ENCODE data around the gene ZCCHC14.
A peak's percentile ranks its signal among the peaks of the same experiment; 100 is the strongest.
"Not testable (repeated sequence)": the region's sequence is repeated elsewhere in the genome, so short reads cannot be mapped to it uniquely, and the experiment has no call there.

The ZCCHC14 gene

DNA sequence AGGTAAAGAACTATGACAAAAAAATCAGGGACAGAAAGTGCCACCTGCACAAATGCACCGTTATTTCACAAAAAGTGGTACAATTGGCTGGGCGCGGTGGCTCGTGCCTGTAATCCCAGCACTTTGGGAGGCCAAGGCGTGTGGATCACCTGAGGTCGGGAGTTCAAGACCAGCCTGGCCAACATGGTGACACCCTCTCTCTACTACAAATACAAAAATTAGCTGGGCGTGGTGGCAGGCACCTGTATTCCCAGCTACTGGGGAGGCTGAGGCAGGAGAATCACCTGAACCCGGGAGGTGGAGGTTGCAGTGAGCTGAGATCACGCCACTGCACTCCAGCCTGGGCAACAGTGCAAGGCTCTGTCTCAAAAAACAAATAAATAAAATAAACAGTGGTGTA, 102.9 kb downstream of the ZCCHC14 start:
- not testable (repeated sequence) for H3K9ac ChIP-seq (ENCODE audit: low read length); H3K27ac ChIP-seq (ENCODE audit: low read length)
- peaks cover 20% of the 10 kb centered on the region for H3K4me1 ChIP-seq (ENCODE audit: control insufficient read depth, low read depth, low read length)

DNA sequence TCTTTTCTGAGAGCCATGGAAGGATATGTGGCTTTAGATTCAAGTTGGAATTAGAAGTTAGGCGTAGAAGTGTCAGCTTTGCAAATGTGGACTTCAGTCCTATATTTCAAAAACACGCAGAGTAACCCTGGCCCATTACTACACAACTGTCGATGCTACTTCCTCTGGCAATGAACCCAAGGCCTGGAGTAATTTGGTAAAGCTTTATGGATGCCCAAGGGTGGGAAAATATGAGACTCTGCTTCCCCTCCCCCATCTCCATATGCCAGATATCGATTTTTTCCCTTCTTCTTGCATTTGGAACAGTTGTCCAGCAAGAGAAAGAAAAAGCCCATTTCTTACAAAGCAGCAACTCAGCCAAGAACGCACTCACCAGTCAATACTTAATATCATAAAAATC, 103.6 kb downstream of the ZCCHC14 start:
- no peaks in the 10 kb centered on the region for H3K36me3 ChIP-seq (ENCODE audit: control insufficient read depth, low read depth, low read length)
- H3K27me3 ChIP-seq (ENCODE audit: control insufficient read depth, insufficient read depth, low read length) = peaks cover 8% of the 10 kb centered on the region
- H3K4me3 ChIP-seq (ENCODE audit: low read length) = no peak overlapping the region
- H3K9ac ChIP-seq (ENCODE audit: low read length) = no peak overlapping the region
- H3K27ac ChIP-seq (ENCODE audit: low read length) = no peak overlapping the region
- H3K4me1 ChIP-seq (ENCODE audit: control insufficient read depth, low read depth, low read length) = peaks cover 20% of the 10 kb centered on the region
- no peaks in the 10 kb centered on the region for H3K9me3 ChIP-seq (ENCODE audit: control insufficient read depth, low read depth, low read length)

More for the DNA sequence above, 102.9 kb downstream of the ZCCHC14 start:
- H3K36me3 ChIP-seq (ENCODE audit: control insufficient read depth, low read depth, low read length); H3K27me3 ChIP-seq (ENCODE audit: control insufficient read depth, insufficient read depth, low read length); H3K4me3 ChIP-seq (ENCODE audit: low read length); H3K9me3 ChIP-seq (ENCODE audit: control insufficient read depth, low read depth, low read length): not testable (repeated sequence)

- no peaks in the 10 kb centered on the region for H3K9me3 ChIP-seq (ENCODE audit: control insufficient read depth, low read depth, low read length)
- peaks cover 5% of the 10 kb centered on the region for H3K27me3 ChIP-seq (ENCODE audit: control insufficient read depth, insufficient read depth, low read length)
- peak overlapping the region; percentile 78 for H3K27ac ChIP-seq (ENCODE audit: low read length)
- H3K9ac ChIP-seq (ENCODE audit: low read length) = peak overlapping the region; percentile 16
- H3K36me3 ChIP-seq (ENCODE audit: control insufficient read depth, low read depth, low read length) = no peaks in the 10 kb centered on the region
- H3K4me1 ChIP-seq (ENCODE audit: control insufficient read depth, low read depth, low read length) = peaks cover 18% of the 10 kb centered on the region
- peak overlapping the region; percentile 40 for H3K4me3 ChIP-seq (ENCODE audit: low read length)
Observed at GRCh38 chr16:87388818-87389134, 104.0 kb downstream of the ZCCHC14 start.

DNA sequence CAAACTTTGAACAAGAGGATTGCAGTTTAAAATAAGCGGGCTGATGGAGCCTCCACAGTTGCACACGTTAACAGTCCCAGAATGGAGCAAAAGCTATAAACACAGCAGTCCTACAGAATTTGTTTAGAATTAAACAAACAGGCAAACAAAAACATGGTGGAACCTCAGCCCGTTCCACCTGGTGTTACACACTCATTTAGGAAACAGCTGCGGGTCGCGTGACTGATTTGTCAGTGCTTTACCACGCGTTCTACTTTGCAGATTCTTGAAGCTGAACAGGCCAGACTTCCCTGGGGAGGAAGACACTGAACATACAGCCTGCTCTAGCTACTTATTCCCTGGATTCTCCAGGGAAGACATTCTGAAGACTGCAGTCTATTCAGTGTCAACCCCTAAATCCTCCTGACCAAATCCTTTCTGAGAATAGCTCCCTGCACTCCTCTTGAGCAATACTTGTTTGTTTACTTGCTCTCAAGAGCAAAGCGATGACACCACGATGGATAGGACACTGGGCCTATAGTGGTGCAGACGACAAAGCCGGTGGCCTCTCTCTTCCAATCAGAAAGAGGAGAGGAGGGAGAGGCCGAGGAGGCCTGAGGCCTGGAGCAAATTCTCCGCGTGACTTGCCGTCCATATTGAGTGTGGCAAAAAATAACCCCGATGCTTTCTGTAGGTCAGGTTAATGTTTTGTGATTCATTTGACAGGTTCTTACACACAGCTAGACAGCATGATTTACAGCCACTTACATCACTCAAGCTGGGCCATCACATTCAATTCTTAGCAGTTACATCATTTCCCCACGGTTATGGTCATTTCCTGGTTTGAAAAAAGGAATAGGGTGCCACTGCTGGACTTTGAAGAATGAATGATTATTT, 104.6 kb downstream of the ZCCHC14 start:
- Histone ChIP-seq H3K9me3 (ENCODE audit: control insufficient read depth, low read depth, low read length) (no peaks in the 10 kb centered on the region), H3K9ac (ENCODE audit: low read length) (peak overlapping the region; percentile 36), H3K4me1 (ENCODE audit: control insufficient read depth, low read depth, low read length) (peaks cover 12% of the 10 kb centered on the region), H3K4me3 (ENCODE audit: low read length) (peak overlapping the region; percentile 40), H3K36me3 (ENCODE audit: control insufficient read depth, low read depth, low read length) (no peaks in the 10 kb centered on the region), H3K27me3 (ENCODE audit: control insufficient read depth, insufficient read depth, low read length) (no peaks in the 10 kb centered on the region), H3K27ac (ENCODE audit: low read length) (peak overlapping the region; percentile 78)

DNA sequence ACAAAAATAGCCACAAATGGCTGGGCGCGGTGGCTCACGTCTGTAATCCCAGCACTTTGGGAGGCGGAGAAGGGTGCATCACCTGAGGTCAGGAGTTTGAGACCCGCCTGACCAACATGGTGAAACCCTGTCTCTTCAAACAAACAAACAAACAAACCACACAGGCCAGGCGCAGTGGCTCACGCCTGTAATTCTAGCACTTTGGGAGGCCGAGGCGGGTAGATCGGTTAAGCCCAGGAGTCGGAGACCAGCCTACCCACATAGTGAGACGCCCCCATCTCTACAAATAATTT, 108.0 kb downstream of the ZCCHC14 start:
- peak overlapping the region; percentile 81 for H3K4me3 ChIP-seq (ENCODE audit: low read length)
- H3K27ac ChIP-seq (ENCODE audit: low read length); H3K27me3 ChIP-seq (ENCODE audit: control insufficient read depth, insufficient read depth, low read length); H3K36me3 ChIP-seq (ENCODE audit: control insufficient read depth, low read depth, low read length); H3K9me3 ChIP-seq (ENCODE audit: control insufficient read depth, low read depth, low read length): not testable (repeated sequence)
- H3K4me1 ChIP-seq (ENCODE audit: control insufficient read depth, low read depth, low read length) = peaks cover 11% of the 10 kb centered on the region
- H3K9ac ChIP-seq (ENCODE audit: low read length) = peak overlapping the region; percentile 77

- Histone ChIP-seq H3K27ac (ENCODE audit: low read length) (no peak overlapping the region), H3K9ac (ENCODE audit: low read length) (peak overlapping the region; percentile 77), H3K9me3 (ENCODE audit: control insufficient read depth, low read depth, low read length) (no peaks in the 10 kb centered on the region), H3K4me3 (ENCODE audit: low read length) (peak overlapping the region; percentile 81), H3K27me3 (ENCODE audit: control insufficient read depth, insufficient read depth, low read length) (no peaks in the 10 kb centered on the region), H3K36me3 (ENCODE audit: control insufficient read depth, low read depth, low read length) (no peaks in the 10 kb centered on the region), H3K4me1 (ENCODE audit: control insufficient read depth, low read depth, low read length) (peaks cover 11% of the 10 kb centered on the region)
Observed at GRCh38 chr16:87384162-87384874, 108.5 kb downstream of the ZCCHC14 start.

DNA sequence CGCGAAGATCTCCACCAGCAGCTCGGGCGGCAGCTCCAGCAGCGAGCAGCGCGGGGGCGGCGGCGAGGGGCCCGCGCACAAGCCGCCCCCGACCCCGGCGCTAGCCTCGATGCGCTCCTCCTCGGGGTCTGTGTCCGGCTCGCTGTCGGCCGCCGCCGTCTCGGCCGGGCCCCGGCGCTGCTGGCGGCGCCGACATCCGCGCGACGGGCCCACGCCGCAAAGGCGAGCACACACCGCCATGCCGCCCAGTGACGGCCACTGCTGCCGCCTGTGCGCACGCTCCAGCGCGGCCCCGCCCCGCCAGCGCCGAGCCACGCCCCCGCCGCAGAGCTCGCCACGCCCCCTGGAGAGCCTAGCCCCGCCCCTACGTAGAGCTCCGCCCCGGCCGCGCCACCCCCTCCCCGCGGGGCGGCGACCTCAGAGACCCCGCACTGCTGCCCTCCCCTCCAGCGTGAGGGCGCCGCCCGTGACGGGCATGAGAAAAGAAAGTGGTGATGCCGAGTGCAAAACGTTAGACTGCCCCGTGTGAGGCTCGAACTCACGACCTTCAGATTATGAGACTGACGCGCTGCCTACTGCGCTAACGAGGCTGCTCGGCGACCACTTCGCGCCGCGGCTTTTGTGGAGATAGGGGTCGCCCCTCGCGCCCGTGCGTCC, 109.2 kb downstream of the ZCCHC14 start, which contains the start of gene FBXO31:
TSS of gene FBXO31 (minus strand) at position 272 of the 657 bp plus-strand sequence. CDS start at position 240, 32 bp downstream.
- H3K36me3 ChIP-seq (ENCODE audit: control insufficient read depth, low read depth, low read length) = no peaks in the 10 kb centered on the region
- peak within 1 kb of the TSS; percentile 81 for H3K4me3 ChIP-seq (ENCODE audit: low read length)
- H3K9me3 ChIP-seq (ENCODE audit: control insufficient read depth, low read depth, low read length) = no peaks in the 10 kb centered on the region
- peak within 1 kb of the TSS; percentile 77 for H3K9ac ChIP-seq (ENCODE audit: low read length)
- no peaks in the 10 kb centered on the region for H3K27me3 ChIP-seq (ENCODE audit: control insufficient read depth, insufficient read depth, low read length)
- no peak within 1 kb of the TSS for H3K27ac ChIP-seq (ENCODE audit: low read length)
- peaks cover 10% of the 10 kb centered on the region for H3K4me1 ChIP-seq (ENCODE audit: control insufficient read depth, low read depth, low read length)

GRCh38 chr16:87382023-87382785, 110.6 kb downstream of the ZCCHC14 start:
- no peak overlapping the region for H3K27ac ChIP-seq (ENCODE audit: low read length)

GRCh38 chr16:87380881-87381280, 111.9 kb downstream of the ZCCHC14 start:
- no peak overlapping the region for H3K4me3 ChIP-seq (ENCODE audit: low read length)
- no peaks in the 10 kb centered on the region for H3K4me1 ChIP-seq (ENCODE audit: control insufficient read depth, low read depth, low read length)
- H3K27ac ChIP-seq (ENCODE audit: low read length) = no peak overlapping the region
- H3K9ac ChIP-seq (ENCODE audit: low read length) = no peak overlapping the region
- H3K36me3 ChIP-seq (ENCODE audit: control insufficient read depth, low read depth, low read length) = no peaks in the 10 kb centered on the region
- no peaks in the 10 kb centered on the region for H3K27me3 ChIP-seq (ENCODE audit: control insufficient read depth, insufficient read depth, low read length)
- H3K9me3 ChIP-seq (ENCODE audit: control insufficient read depth, low read depth, low read length) = no peaks in the 10 kb centered on the region

More at GRCh38 chr16:87382023-87382785, 110.6 kb downstream of the ZCCHC14 start:
- Histone ChIP-seq H3K4me3 (ENCODE audit: low read length) (peak overlapping the region; percentile 81), H3K9me3 (ENCODE audit: control insufficient read depth, low read depth, low read length) (no peaks in the 10 kb centered on the region), H3K27me3 (ENCODE audit: control insufficient read depth, insufficient read depth, low read length) (no peaks in the 10 kb centered on the region), H3K4me1 (ENCODE audit: control insufficient read depth, low read depth, low read length) (no peaks in the 10 kb centered on the region), H3K9ac (ENCODE audit: low read length) (peak overlapping the region; percentile 32), H3K36me3 (ENCODE audit: control insufficient read depth, low read depth, low read length) (no peaks in the 10 kb centered on the region)

- Histone ChIP-seq H3K9me3 (ENCODE audit: control insufficient read depth, low read depth, low read length) (no peaks in the 10 kb centered on the region), H3K4me1 (ENCODE audit: control insufficient read depth, low read depth, low read length) (no peaks in the 10 kb centered on the region), H3K27ac (ENCODE audit: low read length) (no peak overlapping the region), H3K4me3 (ENCODE audit: low read length) (no peak overlapping the region), H3K27me3 (ENCODE audit: control insufficient read depth, insufficient read depth, low read length) (no peaks in the 10 kb centered on the region), H3K36me3 (ENCODE audit: control insufficient read depth, low read depth, low read length) (no peaks in the 10 kb centered on the region), H3K9ac (ENCODE audit: low read length) (no peak overlapping the region)
Observed at GRCh38 chr16:87380403-87380802, 112.4 kb downstream of the ZCCHC14 start.

DNA sequence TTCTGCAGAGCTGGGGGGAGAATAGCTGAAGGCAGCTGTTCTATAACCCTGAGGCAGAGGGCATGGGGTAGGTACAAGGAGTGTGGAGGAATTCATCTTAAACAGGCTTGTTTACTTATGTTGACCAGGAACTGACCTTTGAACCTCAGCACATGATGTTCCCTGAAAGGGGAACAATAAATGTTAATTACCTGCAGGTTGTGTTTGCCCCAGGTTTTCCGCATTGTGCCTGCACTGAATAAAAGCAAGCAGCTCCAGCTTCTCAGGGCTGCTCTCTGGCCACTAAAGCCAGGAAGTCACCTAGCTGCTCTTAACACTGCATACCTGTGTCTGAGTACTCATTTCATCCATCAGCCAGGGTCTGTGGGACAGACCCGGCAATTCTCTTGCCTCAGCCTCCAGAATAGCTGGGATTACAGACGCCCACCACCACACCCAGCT, 113.5 kb downstream of the ZCCHC14 start:
- H3K4me1 ChIP-seq (ENCODE audit: control insufficient read depth, low read depth, low read length); H3K27ac ChIP-seq (ENCODE audit: low read length); H3K9ac ChIP-seq (ENCODE audit: low read length): not testable (repeated sequence)

More for the DNA sequence above, 113.5 kb downstream of the ZCCHC14 start:
- not testable (repeated sequence) for H3K9me3 ChIP-seq (ENCODE audit: control insufficient read depth, low read depth, low read length); H3K4me3 ChIP-seq (ENCODE audit: low read length); H3K27me3 ChIP-seq (ENCODE audit: control insufficient read depth, insufficient read depth, low read length); H3K36me3 ChIP-seq (ENCODE audit: control insufficient read depth, low read depth, low read length)
